GM18498 (cell line): ENCODE measurements around the gene RAB3IL1.

Experiments used
- ATAC-seq: cut with Tn5 transposase; IDR thresholded peaks from one replicate; pipeline ENCODE4 v1.9.1; 2021; ENCODE audit warnings: mild to moderate bottlenecking, moderate library complexity; ENCODE audit not compliant: unreplicated experiment

RAB3IL1 gene

GRCh38 chr11:61850687-61851086, 66.7 kb downstream of the RAB3IL1 start:
- no peak for ATAC-seq

GRCh38 chr11:61848631-61849030, 68.7 kb downstream of the RAB3IL1 start:
- no peak for ATAC-seq

- no peak for ATAC-seq
Observed at GRCh38 chr11:61847914-61848581, 69.3 kb downstream of the RAB3IL1 start.
